Measurements from ENCODE around the gene LRG1.
A peak's percentile ranks its signal among the peaks of the same experiment; 100 is the strongest.
"Not testable (repeated sequence)": the region's sequence is repeated elsewhere in the genome, so short reads cannot be mapped to it uniquely, and the experiment has no call there.

LRG1 gene

DNA sequence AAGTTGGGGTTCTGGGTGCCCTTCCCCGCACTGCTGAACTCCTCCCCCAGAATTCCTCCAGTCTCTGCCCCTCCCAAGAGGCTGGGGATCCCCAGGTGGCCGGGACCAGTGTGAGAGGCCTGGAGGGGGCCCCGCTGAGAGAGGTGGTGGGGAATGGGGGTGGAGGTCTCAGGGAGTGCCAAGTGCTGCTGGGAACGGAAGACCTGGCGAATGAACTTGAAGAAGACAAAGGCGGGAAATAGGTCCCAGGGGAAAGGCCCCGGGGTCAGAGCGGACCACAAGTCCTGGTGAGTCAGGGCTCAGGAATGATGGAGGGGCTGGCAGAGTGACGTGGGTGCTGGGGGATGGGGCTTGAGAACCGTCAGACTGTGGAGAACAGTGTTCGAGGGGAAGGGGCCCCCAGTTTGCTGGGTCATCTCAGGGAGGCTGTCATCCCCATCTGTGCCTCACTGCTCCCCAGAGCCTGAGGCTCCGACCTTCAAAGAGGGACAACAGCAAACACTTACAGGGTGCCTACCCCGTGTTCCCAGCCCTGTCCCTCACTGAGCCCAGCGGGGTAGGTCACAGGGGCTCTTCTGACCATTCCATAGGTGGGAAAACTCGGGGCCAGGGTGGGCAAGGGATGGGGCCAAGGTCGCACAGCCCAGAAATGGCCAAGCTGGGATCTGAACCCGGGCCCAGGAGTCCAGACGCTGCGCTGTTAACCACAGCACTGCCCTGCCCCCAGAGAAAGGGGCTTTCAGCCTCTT is 35.6 kb upstream of the LRG1 start:
- no peak for DNase-seq (ENCODE audit: low read depth)

DNA sequence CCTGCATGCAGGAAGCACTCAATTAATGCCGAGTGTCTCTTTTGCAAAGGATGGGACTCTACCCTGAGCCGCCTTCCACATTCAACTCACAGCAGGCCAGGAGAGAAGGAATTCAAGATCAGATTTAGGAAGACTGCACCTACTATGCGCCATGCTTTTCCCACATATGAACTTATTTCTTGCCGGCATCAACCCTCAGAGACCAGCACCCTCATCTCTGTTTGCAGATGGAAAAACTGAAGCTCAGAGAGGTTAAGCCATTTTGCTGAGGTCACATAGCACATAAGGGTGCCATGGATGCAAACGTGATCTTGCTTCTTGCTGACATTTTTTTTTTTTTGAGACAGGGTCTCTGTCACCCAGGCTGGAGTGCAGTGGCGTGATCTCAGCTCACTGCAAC is 33.8 kb upstream of the LRG1 start:
- DNase-seq (ENCODE audit: low read depth): no peak

DNA sequence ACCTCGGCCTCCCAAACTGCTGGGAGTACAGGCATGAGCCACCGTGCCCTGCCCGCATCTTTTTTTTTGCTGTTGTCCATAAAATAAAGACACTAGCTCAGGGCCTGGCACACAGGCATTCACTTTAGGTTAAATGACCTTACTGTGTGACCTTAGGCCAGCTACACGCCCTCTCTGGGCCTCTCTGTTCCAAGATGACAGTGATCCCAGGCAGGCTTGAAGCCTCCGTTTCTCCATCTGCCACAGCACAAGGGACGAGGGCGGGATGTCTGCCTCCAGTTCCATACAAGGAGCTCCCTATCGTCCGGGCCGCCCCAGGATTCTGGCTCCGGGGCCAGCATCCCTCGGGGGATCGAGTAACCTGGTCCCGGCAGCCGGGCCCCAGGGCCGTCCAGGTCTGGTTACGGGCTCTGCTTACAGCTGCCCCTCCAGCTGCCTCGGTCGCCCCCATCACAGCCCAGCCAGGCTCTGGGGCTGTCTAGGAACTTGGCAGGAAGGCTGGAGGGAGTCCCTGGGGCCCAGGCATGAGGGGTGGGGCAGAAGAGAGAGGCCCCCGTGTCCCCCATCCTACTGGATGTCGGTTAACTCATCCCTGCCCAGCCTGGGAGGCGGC is 31.6 kb upstream of the LRG1 start:
- DNase-seq (ENCODE audit: low read depth): no peak

DNA sequence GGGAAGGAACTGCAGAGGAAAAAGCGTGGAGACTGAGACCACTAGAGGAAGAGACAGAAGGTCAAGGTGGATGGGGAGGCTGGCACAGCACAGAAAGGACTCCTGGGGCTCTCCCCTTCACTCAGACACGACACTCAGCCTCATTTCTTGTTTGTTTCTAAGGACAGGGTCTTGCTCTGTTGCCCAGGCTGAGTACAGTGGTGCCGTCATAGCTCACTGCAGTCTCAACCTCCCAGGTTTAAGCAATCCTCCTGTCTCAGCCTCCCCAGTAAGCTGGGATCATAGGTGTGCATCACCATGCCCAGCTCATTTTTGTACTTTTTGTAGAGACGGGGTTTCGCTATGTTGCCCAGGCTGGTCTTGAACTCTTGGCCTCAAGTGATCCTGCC is 31.1 kb upstream of the LRG1 start:
- DNase-seq (ENCODE audit: low read depth): no peak

DNA sequence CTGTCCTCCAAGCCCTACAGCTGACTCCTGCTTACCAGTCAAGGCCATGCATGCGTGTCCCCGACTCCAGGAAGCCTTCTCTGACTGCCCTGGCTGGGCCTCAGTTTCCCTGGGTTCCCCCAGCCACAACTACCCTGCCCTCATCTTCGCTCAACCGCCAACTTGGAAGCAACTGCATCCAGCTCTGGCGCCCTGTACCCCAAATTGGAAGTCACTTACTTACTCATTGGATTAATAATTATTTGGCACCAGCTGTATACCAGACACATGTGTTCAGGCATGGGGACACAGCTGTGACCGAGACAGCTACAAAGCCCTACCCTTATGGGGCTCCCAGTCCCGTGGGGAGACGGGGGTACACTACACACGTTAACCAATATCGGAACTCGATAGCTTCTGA is 30.6 kb upstream of the LRG1 start:
- DNase-seq (ENCODE audit: low read depth): no peak

DNA sequence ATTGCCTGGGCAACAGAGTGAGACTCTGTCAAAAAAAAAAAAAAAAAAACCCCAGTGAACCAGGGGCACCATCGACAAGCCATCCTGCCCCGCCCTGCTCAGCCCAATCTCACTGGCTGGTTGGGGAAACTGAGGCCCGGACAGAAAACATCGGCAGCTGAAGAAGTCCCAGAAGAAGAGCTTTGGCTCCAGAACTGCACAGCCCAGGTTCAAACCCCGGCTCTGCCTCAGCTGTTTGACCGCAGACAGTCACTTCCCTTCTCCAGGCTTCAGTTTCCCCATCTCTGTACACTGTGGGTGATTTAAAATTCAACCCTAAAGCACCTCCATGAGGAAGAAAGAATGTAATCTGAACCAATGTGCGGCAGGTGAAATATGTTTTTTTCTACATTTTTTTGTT is 29.1 kb upstream of the LRG1 start:
- no peak for DNase-seq (ENCODE audit: low read depth)

DNA sequence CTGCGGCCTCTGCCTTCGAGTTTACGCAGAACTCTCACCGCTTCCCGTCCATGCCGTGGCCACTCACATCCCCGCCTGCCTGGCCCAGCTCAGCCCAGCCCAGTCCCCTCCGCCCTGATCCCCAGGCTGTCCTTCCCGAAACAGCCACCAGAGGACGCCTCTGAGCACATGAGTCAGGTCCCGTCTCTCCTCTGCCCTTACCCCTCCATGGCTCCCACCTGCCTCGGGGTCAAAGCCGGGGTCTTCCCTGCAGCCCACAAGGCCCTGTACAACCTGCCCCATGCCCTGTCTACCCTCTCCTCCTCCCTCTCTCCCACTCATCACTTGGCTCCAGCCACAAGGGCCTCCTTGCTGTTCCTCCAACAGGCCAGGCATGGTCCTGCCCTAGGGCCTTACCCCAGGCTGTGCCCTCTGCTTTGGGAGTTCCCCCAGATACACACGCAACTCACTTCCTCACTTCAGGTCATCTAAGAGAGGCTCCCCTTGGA is 27.8 kb upstream of the LRG1 start:
- peak; percentile 59 for DNase-seq (ENCODE audit: low read depth)

DNA sequence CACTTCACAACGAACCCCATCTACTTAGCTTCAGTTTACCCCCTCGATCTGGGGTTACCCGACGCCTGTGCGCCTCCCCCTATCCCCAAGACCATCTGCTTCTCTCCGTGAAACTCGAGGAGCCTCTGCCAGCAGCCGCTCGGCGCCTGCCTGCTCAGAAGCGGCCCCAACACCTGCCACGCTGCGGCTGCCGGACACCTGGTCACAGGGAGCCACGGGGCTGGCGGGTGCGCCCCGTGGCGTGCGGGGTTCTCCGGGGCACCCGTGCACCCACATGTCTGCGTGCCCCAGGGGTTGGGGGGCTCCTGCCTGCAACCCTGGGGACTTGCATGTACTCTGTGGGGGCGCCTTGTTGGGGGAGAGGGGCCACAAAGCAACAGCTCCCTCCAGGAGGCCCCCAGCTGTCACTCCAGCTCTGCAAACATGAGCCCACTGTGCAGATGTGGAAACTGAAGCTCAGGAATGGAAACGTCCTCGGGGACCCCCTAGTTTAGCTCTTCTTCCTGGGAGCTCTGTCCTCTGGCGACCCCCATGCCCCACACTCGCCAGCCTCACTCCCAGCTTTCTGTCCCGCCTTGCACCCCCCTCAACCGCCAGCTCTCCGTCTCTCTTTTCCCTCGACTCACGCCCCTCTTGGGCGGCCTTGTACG is 26.7 kb upstream of the LRG1 start:
- DNase-seq (ENCODE audit: low read depth): no peak

DNA sequence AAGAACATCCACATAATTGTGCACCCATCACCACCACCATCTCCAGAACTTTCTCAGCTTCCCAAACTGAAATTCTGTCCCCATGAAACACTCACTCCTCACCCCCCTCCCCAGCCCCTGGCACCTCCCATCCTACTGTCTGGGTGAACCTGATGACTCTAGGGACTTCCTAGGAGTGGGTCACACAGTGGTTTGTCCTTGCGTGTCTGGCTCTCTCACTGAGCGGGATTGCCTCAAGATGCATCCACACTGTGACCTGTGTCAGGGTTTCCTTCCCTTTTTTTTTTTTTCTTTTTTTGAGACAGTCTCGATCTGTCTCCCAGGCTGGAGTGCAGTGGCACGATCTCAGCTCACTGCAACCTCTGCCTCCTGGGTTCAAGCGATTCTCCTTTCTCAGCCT is 23.7 kb upstream of the LRG1 start:
- not testable (repeated sequence) for DNase-seq (ENCODE audit: low read depth)

DNA sequence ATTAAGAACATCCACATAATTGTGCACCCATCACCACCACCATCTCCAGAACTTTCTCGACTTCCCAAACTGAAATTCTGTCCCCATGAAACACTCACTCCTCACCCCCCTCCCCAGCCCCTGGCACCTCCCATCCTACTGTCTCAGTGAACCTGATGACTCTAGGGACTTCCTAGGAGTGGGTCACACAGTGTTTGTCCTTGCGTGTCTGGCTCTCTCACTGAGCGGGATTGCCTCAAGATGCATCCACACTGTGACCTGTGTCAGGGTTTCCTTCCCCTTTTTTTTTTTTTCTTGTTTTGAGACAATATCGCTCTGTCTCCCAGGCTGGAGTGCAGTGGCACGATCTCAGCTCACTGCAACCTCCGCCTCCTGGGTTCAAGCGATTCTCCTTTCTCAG is 22.2 kb upstream of the LRG1 start:
- not testable (repeated sequence) for DNase-seq (ENCODE audit: low read depth)

DNA sequence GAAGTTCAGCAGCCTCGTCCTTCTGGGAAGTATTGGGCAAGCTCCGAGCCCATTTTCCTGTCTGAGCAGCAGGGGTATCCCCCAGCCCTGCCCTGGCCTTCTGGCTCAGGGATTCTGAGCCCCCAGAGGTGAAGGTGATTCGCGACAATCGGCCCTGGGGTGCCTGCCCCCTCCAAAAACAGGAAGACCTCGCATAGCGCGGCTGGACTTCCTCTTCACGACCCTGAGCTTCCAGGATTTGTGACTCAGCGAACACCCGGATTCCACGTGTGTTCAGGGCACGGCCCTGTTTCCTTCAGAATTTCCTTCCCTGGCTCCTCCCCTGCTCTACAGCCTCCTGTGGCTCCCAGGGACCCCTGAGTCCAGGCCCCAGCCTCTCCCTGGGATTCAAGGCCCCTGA is 19.7 kb upstream of the LRG1 start, which contains the start of gene SEMA6B:
Gene SEMA6B, minus strand, starts transcription at position 116 of the 400 bp plus-strand sequence. CDS start 1,227 bp downstream, outside the sequence.
- DNase-seq (ENCODE audit: low read depth): no peak

DNA sequence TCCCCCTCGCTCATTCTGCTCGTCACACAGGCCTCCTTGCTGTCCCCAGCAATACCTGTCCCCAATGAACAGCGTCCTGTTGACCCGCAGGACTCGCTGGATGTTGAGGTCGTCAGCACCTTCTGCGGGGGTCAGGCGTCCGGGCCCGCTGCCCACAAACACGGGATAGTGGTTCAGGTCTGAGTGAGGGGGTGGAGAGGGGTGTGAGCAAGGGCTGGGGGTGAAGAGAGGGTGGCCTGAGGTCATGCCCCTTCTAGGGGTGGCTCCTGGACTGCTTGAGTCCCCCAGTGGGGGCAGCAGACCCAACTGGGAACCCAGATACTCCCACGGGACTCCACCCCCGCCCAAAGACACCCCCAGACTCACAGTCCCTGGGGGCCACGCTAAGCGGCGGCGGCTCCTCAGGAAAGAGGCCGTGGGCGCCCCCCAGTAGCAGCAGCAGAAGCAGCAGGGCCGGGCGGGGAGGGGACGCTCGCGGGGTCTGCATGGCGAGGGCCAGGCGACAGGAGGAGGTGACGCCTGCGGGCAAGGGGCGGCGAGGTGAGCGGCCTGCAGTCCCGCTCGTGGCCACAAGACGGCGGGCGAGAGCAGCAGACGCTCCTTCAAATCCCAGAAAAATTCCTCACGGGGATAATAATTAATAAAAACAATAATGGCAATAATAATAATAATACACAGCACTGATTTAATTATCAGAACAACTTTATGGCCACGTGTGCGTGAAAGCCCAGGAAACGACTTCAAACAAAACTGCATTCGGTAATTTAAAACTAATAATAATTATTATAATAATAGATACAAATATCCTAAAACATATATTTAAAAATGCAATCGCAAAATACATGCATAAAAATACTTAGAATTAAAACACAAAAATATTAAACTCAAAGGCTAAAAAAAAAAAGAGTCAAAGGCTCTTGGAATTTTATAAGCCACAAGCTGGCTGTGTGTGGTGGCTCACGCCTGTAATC is 18.4 kb upstream of the LRG1 start:
- DNase-seq (ENCODE audit: low read depth): peak; percentile 14

DNA sequence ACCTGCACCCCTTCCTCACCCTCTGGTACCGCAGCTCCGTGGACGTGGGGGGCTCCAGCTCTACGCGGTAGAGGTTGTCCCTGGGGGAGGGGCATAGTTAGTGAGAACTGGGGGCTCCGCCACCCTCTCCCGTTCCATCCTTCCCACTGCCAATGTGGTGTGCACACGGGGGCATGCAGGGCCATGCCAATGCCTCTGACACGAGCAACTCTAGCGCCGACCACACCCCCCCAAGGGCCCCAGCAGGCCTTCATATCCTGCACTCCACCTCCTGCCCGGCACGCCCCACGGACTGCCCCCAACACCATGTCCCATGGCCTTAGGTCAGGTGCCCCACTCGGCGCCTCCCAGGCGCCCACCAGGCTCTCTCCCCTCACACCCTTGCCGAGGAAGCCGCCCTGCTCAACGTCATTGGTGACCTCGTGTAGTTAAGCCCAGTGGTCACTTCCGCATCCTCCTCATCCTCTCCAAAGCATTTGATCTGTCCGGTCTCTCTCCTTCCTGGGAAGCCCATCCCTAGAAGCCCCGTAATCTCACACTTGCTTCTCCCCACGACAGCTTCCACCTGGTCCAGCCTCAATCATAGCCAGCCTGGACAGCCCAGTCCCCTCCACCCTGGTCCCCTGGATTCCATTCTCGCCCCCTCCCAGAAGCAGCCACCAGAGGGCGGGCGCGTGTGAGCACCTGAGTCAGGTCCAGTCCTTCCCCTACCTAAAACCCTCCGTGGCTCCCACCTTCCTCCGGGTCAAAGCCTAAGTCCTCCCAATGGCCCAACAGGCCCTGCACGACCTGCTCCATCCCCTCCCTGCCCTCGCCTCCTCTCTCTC is 17.5 kb upstream of the LRG1 start:
- peak; percentile 9 for DNase-seq (ENCODE audit: low read depth)

DNA sequence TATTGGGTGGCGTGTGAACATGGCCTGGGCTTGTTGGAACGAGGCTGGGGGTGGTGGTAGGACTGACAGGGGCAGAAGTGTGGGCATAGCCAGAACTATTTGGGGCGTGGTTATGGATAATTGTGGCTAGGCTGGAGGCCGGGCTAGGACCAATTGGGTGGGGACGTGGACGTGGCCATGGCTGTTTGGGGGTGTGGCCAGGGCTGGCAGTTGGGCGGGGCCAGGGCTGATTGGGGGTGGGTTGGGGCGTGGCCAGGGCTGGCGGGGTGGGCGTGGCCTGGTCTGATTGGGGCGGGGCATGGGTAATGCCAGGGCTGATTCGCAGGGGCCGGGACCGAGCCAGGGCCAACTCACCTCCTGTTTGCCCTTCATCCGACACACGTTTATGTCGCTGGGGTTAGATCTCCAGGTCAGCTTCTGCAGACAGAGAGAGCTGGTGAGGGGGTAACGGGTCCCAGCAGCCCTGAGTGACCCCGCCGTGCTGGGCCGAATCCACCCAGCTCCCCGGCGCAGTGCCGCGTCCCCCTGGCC is 16.8 kb upstream of the LRG1 start:
- no peak for DNase-seq (ENCODE audit: low read depth)

DNA sequence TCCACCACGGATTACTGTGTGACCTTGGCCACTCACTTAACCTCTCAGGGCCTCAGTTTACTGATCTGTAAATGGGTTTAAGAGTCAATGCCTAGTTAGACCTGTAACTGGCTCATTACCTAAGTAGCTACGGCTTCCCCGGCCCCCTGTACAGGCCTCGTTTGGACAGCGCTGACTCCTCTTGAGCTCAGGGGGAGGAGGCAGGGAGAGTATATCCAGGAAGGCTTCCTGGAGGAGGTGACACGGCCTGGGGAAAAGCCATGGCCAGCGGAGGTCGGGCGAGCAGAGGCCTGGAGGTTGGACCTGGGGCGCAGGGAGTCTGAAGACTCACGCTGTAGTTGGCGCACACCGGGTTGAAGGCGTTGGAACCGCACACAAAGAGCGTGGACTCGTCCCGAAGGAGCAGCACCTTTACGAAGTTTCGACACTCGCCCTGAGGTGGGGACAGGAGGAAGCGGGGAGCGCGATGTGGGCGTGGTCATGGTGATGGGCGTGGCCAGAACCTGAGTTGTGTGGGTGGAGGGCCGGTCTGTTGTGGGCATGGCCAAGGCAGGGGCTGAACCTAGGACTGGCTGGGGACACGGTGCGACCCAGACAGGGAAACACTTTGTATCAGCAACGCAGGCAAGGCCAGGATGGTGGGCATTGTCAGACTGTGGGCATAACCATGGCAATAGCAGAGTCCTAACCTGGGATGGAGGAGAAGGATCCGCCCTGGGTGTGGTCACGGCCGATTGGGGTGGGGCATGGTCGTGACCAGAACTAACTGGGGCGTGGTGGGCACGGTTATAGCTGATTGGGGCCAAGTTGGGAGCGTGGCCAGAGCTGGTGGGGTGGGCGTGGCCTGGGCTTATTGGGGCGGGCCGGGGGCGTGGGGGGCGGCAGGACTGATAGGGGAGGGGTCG is 16.1 kb upstream of the LRG1 start:
- no peak for DNase-seq (ENCODE audit: low read depth)

DNA sequence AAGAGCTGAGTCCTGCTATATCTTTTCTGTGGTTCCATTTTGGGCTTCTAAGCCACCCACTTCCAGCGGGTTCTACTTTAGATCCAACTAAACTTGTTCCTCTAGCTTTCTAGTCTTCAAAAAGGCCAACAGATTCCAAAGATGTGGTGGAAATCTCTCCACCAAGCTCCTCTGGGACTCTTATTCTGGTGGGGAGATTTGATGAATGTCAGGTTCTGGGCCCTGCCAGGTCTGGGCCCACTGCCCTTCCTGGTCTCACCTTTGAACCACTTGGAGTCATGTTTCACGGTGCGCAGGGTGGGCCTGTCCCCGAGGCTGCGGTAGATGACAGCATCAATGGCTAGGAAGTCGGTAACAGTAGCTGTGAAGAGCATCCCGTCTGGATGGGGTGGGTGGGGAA is 14.9 kb upstream of the LRG1 start:
- DNase-seq (ENCODE audit: low read depth): no peak

DNA sequence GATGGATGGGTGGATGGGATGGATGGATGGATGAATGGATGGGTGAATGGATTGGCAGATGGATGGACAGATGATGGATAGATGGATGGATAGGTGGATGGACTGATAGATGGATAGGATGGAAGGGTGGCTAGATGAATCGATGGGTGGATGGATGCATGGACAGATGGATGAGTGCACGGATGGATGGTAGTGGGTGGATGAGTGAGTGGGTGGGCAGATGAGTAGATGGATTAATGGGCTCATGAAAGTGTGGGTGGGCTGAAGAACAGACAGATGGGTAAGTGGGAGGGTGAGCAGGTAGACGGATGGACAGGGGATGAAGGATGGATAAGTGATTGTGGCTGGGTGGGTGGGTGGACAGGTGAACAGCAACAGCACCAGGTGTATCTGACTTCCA is 13.9 kb upstream of the LRG1 start:
- no peak for DNase-seq (ENCODE audit: low read depth)

DNA sequence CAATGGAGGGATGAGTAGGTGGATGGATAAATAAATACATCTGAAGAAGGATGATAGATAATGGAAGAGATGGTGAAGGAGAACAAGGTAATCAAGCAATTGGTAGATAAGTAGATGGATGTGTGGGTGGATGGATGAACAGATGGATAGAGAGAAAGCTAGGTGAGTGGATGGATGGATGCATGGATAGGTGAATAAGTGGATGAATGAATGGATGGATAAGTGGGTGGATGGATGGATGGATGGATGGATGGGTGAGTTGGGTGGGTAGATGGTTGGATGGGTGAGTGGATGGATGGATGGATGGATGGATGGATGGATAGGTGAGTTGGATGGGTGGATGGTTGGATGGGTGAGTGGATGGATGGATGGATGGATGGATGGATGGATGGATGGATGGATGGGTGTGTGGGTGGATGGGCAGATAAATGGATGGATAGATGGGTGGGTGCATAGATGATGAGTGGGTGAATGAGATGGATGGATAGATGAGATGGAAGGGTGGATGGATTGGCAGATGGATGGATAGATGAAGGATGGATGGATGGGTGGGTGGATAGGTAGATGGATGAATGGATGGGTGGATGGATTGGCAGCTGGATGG is 13.4 kb upstream of the LRG1 start:
- DNase-seq (ENCODE audit: low read depth): no peak

DNA sequence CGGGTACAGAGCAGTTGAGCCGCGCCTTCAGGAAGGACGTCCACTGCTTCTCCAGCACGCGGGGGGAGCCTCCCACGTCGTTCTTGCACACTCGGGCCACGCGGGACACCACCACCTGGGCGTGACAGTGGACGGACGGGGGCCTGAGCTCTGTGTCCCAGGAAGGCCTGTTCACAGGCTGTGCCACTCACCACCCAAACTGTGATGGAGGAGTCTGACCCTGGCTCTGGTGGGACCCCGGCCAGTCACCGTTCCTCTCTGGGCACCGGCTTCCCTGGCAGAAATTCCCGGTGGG is 12.6 kb upstream of the LRG1 start:
- DNase-seq (ENCODE audit: low read depth): no peak
